ENCODE data around the gene LRRN2. TPM values are rescaled to one million over a fixed set of nuclear protein-coding genes. Genes with fewer than 3 reads are reported as not detected.

Gene LRRN2
- total and polyA plus RNA-seq, 2 donors (not counting 3 experiments of a cell fraction or from before 2014, with no cell fraction given), result not detected

GRCh38 chr1:204569478-204569877 is 116.1 kb downstream of the LRRN2 start:
- H4K20me1 ChIP-seq (replicated peaks; ENCODE audit: control insufficient read depth, extremely low read depth, insufficient read depth, low read length), result no peaks in the 10 kb centered on the region
- H3K4me3 ChIP-seq (replicated peaks in 1 of 3; ENCODE audit: insufficient read depth in 1 of 3, low read depth in 1 of 3, low read length in 3 of 3), result no peak overlapping the region
- no peak overlapping the region for H3K4me2 ChIP-seq (ENCODE audit: insufficient read depth, low read length)
- H3K27me3 ChIP-seq (ENCODE audit: control insufficient read depth in 2 of 2, insufficient read depth in 2 of 2, low read length in 2 of 2), result no peaks in the 10 kb centered on the region
- H3K79me2 ChIP-seq (ENCODE audit: control insufficient read depth, insufficient read depth, low read length), result no peaks in the 10 kb centered on the region
- no peak overlapping the region for H3K27ac ChIP-seq (ENCODE audit: insufficient read depth, low read depth, low read length)
- ChIA-PET CTCF (interaction anchor here (1.4 to 5.9 kb wide), 4 partner anchors 9 to 238 kb away, joined by 4 to 265 read pairs (median 31); no protein-coding TSS in a partner anchor), POLR2A (no interaction called here)
- no peaks in the 10 kb centered on the region for H3K9me1 ChIP-seq (replicated peaks; ENCODE audit: control insufficient read depth, extremely low read depth, insufficient read depth, low read length)
- H3K9me3 ChIP-seq (replicated peaks; ENCODE audit: control insufficient read depth, insufficient read depth, low read length), result no peaks in the 10 kb centered on the region
- no peak for FAIRE-seq
- H3K9ac ChIP-seq (replicated peaks; ENCODE audit: extremely low read depth, insufficient read depth, low read length), result no peak overlapping the region
- H2AFZ ChIP-seq (ENCODE audit: low read depth, low read length), result no peak overlapping the region
- TF ChIP-seq MYC (IDR thresholded peaks at IDR 0.05; ENCODE audit: low read depth, low read length), result no peak
- no peak for TF ChIP-seq POLR2AphosphoS5 (IDR thresholded peaks at IDR 0.05; ENCODE audit: insufficient read depth, low read depth, low read length)
- TF ChIP-seq MAX (IDR thresholded peaks at IDR 0.05; ENCODE audit: insufficient read depth, insufficient read length), result no peak
- TF ChIP-seq EZH2 (IDR thresholded peaks at IDR 0.05; ENCODE audit: borderline replicate concordance, low read depth, low read length, severe bottlenecking), result no peak
- TF ChIP-seq FOS (IDR thresholded peaks at IDR 0.05; ENCODE audit: borderline replicate concordance, insufficient read depth, low read length), result no peak
- no peak for TF ChIP-seq CTCF (IDR thresholded peaks at IDR 0.05; ENCODE audit: extremely low read depth in 1 of 2, insufficient read depth in 1 of 2, low read depth in 1 of 2, low read length in 2 of 2)
- no peak for TF ChIP-seq GATA2 (IDR thresholded peaks at IDR 0.05; ENCODE audit: insufficient read depth, insufficient read length, low read depth, low read length)
- TF ChIP-seq JUN (IDR thresholded peaks at IDR 0.05; ENCODE audit: borderline replicate concordance, insufficient read depth, insufficient read length, low read depth), result no peak
- TF ChIP-seq POLR2A (IDR thresholded peaks at IDR 0.05; ENCODE audit: low read depth, low read length), result no peak
- peaks cover 4% of the 10 kb centered on the region for H3K4me1 ChIP-seq (ENCODE audit: control insufficient read depth, extremely low read depth, insufficient read depth, low read length)
- DNase-seq (ENCODE audit: low read depth, low spot score), result no peak
- dilution Hi-C loops (cut with MboI; ENCODE audit: extremely low pct_ligation_motif_present, low sequenced_read_pairs) (no loop called here), intact Hi-C loops (cut with micrococcal nuclease) (loop anchor here (5.0 kb wide), 1 partner anchor 178 kb away; no protein-coding TSS in a partner anchor)
- no peaks in the 10 kb centered on the region for H3K36me3 ChIP-seq (ENCODE audit: control insufficient read depth in 2 of 2, extremely low read depth in 1 of 2, insufficient read depth in 2 of 2, low read length in 2 of 2)
- no TSS peak for BruUV-seq (replicated peaks)
